ENCODE measurements around the gene ADAM17. TPM values are rescaled to one million over a fixed set of nuclear protein-coding genes. Genes with fewer than 3 reads are reported as not detected.

Gene ADAM17
- polyA plus RNA-seq, 3 donors, result 30.2 to 34.8 (median 30.9) TPM

- no peak overlapping the region for H3K4me2 ChIP-seq (replicated peaks; ENCODE audit: extremely low read depth, low read length, poor library complexity, severe bottlenecking)
- intact Hi-C loops (cut with micrococcal nuclease), result no loop called here
- H3K9me3 ChIP-seq (replicated peaks in 1 of 2; ENCODE audit: control insufficient read depth in 1 of 2, insufficient read depth in 1 of 2, low read length in 2 of 2), result no peaks in the 10 kb centered on the region
- H4K20me1 ChIP-seq (ENCODE audit: insufficient read depth, low read length), result no peaks in the 10 kb centered on the region
- Mint-ChIP-seq H3K4me3 (no peak overlapping the region), H3K27me3 (ENCODE audit: low read depth in 3 of 3) (no peaks in the 10 kb centered on the region), H3K9me3 (no peaks in the 10 kb centered on the region), H3K27ac (peak overlapping the region in 1 of 7 donors; percentile 8), H3K4me1 (peaks cover 10% of the 10 kb centered on the region), H3K36me3 (peaks cover 50 to 72% of the 10 kb centered on the region in 2 donors)
- H3K36me3 ChIP-seq (replicated peaks in 1 of 2; ENCODE audit: control insufficient read depth in 1 of 2, insufficient read depth in 2 of 2, low read length in 2 of 2), result peaks cover 29 to 63% of the 10 kb centered on the region in 2 donors
- DNase-seq, result no peak
- 96% methylated on average over 3 of the region's 10 CpGs for WGBS (ENCODE audit: insufficient coverage)
- H3K79me2 ChIP-seq (ENCODE audit: insufficient read depth, low read length), result no peaks in the 10 kb centered on the region
- no peak overlapping the region for H3K27ac ChIP-seq (ENCODE audit: low read depth in 1 of 2, low read length in 2 of 2)
- no peak overlapping the region for H2AFZ ChIP-seq (ENCODE audit: insufficient read depth, low read depth, low read length, poor library complexity, severe bottlenecking)
- H3K9ac ChIP-seq (ENCODE audit: insufficient read depth, low read length, poor library complexity, severe bottlenecking), result no peak overlapping the region
- no peak overlapping the region for H3K4me3 ChIP-seq (replicated peaks in 1 of 3; ENCODE audit: low read depth in 2 of 3, low read length in 3 of 3)
- peaks cover 0 to 4% of the 10 kb centered on the region in 2 donors for H3K4me1 ChIP-seq (ENCODE audit: control insufficient read depth in 1 of 2, insufficient read depth in 2 of 2, low read length in 2 of 2)
- H3K27me3 ChIP-seq (ENCODE audit: control insufficient read depth in 2 of 2, insufficient read depth in 2 of 2, low read length in 2 of 2), result no peaks in the 10 kb centered on the region
- no peak for TF ChIP-seq CTCF (IDR thresholded peaks at IDR 0.05)
These were observed 87.9 kb downstream of the ADAM17 start for GRCh38 chr2:9467687-9468086.

- DNase-seq, result no peak
- H3K36me3 Mint-ChIP-seq, result peaks cover 54 to 72% of the 10 kb centered on the region in 2 donors
- no peak for TF ChIP-seq CTCF (IDR thresholded peaks at IDR 0.05)
- no peaks in the 10 kb centered on the region for H3K27me3 Mint-ChIP-seq (ENCODE audit: low read depth in 3 of 3)
- Histone ChIP-seq H3K9me3 (replicated peaks in 1 of 2; ENCODE audit: control insufficient read depth in 1 of 2, insufficient read depth in 1 of 2, low read length in 2 of 2) (no peaks in the 10 kb centered on the region), H3K79me2 (ENCODE audit: insufficient read depth, low read length) (no peaks in the 10 kb centered on the region), H3K9ac (ENCODE audit: insufficient read depth, low read length, poor library complexity, severe bottlenecking) (no peak overlapping the region), H4K20me1 (ENCODE audit: insufficient read depth, low read length) (no peaks in the 10 kb centered on the region), H3K36me3 (replicated peaks in 1 of 2; ENCODE audit: control insufficient read depth in 1 of 2, insufficient read depth in 2 of 2, low read length in 2 of 2) (peaks cover 23 to 71% of the 10 kb centered on the region in 2 donors), H3K4me2 (replicated peaks; ENCODE audit: extremely low read depth, low read length, poor library complexity, severe bottlenecking) (no peak overlapping the region), H3K27me3 (ENCODE audit: control insufficient read depth in 2 of 2, insufficient read depth in 2 of 2, low read length in 2 of 2) (no peaks in the 10 kb centered on the region), H3K27ac (ENCODE audit: low read depth in 1 of 2, low read length in 2 of 2) (no peak overlapping the region), H3K4me3 (replicated peaks in 1 of 3; ENCODE audit: low read depth in 2 of 3, low read length in 3 of 3) (no peak overlapping the region), H2AFZ (ENCODE audit: insufficient read depth, low read depth, low read length, poor library complexity, severe bottlenecking) (no peak overlapping the region), H3K4me1 (ENCODE audit: control insufficient read depth in 1 of 2, insufficient read depth in 2 of 2, low read length in 2 of 2) (peaks cover 0 to 4% of the 10 kb centered on the region in 2 donors)
- H3K27ac Mint-ChIP-seq, result peak overlapping the region in 2 of 7 donors; percentile 1 to 75
- H3K4me3 Mint-ChIP-seq, result no peak overlapping the region
- no peaks in the 10 kb centered on the region for H3K9me3 Mint-ChIP-seq
- WGBS (ENCODE audit: insufficient coverage), result 98% methylated on average over 43 of the region's 46 CpGs
- intact Hi-C loops (cut with micrococcal nuclease), result no loop called here
- peaks cover 10% of the 10 kb centered on the region for H3K4me1 Mint-ChIP-seq
These were observed 89.4 kb downstream of the ADAM17 start for GRCh38 chr2:9466147-9466683.
